GM13977 (cell line): Measurements from ENCODE around the gene GGT6.
"Not testable (repeated sequence)": the region's sequence is repeated elsewhere in the genome, so short reads cannot be mapped to it uniquely, and the experiment has no call there.

ENCODE experiments used
- DNase-seq: peaks from one replicate; pipeline ENCODE4 v3.0.0; 2012; ENCODE audit warnings: low spot score
- in situ Hi-C: fragments of 300-500 bp; cut with MboI; formaldehyde crosslinking; loops from one replicate; pipeline ENCODE4 v1.12.0; 2022; ENCODE audit warnings: low sequenced_read_pairs, low pct_unique_long_range_greater_than_20kb, mixed read lengths, inconsistent platforms; ENCODE audit not compliant: unreplicated experiment
- TF ChIP-seq, protein P1 (sequence below): IDR thresholded peaks from 2 replicates; pipeline ENCODE4 v1.5.1; 2012; ENCODE audit warnings: mild to moderate bottlenecking, control low read depth; ENCODE audit not compliant: insufficient read depth; ENCODE audit errors: extremely low read depth, missing control alignments

GGT6 gene

DNA sequence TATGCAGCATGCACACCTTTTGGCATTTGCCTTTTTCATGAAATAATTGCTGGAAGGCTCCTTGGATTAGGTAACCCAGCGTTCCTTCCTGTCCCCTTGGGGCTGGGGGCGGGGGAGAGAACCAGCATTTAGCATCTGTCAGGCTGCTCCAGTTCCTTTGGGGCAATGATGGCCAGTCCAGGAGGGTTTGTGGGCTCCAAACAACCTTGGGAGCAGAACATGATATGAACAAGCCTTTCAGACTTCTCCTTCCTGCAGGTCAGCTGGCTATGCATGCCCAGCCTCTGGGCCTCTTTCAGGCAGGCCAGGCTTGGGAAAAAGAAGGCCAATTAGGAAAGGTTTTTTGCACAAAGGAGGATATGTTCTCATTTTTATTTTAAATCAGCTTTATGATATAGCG lies 22.8 kb upstream of the GGT6 start:
- DNase-seq: no peak
- in situ Hi-C loops: no loop called here
- TF ChIP-seq, protein P1, sequence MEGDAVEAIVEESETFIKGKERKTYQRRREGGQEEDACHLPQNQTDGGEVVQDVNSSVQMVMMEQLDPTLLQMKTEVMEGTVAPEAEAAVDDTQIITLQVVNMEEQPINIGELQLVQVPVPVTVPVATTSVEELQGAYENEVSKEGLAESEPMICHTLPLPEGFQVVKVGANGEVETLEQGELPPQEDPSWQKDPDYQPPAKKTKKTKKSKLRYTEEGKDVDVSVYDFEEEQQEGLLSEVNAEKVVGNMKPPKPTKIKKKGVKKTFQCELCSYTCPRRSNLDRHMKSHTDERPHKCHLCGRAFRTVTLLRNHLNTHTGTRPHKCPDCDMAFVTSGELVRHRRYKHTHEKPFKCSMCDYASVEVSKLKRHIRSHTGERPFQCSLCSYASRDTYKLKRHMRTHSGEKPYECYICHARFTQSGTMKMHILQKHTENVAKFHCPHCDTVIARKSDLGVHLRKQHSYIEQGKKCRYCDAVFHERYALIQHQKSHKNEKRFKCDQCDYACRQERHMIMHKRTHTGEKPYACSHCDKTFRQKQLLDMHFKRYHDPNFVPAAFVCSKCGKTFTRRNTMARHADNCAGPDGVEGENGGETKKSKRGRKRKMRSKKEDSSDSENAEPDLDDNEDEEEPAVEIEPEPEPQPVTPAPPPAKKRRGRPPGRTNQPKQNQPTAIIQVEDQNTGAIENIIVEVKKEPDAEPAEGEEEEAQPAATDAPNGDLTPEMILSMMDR: no peak

DNA sequence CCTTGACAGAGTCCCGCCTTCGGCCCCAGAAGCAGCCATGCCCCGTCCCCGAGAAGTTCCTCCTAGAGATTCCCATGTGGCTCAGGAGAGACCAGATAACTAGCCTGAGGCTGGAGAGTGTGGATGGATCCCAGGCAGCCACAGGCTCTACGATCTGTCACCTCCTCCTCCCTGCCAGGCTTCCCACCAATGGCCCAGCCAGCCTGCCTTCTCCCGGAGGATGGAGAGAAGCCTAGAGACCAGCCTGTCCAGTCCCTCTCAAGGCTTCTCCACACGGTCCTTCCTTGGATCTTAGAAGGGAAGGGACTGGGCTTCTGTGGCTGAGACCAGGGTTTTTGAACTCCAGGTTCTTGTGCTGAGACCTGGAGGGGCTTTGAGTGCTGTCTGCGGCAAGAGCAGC lies 22.3 kb upstream of the GGT6 start:
- no peak for DNase-seq
- in situ Hi-C loops: no loop called here
- TF ChIP-seq, protein P1: no peak

DNA sequence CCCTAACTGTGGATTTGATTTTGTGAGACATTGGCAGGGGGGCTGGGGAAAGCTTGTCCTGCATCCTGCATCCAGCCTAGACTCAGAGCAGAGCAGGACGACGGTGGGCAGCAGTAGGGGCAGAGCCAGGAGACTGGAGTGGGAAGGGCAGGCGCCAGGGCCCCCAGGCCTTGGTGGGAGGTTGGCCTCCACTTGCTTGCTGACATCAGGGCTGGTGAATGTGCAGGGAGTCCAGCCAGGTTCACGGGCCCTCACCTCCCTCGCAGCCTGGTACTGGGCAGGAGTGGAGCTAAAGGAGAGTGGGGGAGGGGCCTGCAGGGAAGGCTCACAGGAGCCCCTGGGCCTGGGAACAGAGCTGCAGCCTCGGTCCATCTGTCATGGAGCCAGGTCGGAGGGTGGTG lies 21.7 kb upstream of the GGT6 start:
- TF ChIP-seq, protein P1: no peak

DNA sequence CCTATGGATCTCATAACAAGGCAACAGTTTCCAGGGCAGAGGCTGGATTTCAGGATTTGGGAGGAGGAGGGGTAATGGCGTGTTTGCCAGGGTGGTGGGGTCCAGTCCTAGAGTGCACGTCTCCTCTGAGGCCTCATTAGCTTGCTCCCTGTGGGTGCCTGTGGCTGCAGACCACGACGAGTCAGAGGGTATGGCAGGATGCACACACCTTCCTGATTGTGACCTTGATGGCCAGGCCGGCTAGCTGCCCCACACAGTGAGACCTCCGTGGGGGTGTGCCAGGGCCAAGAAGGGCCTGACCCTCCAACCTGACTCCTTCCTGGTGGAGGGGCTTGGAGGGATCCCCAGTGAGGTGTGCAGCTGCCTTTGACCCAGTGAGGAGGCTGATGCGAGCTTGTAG lies 19.9 kb upstream of the GGT6 start:
- DNase-seq: no peak
- TF ChIP-seq, protein P1: no peak
- in situ Hi-C loops: no loop called here

More for the DNA sequence above, 21.7 kb upstream of the GGT6 start:
- in situ Hi-C loops: no loop called here
- no peak for DNase-seq

DNA sequence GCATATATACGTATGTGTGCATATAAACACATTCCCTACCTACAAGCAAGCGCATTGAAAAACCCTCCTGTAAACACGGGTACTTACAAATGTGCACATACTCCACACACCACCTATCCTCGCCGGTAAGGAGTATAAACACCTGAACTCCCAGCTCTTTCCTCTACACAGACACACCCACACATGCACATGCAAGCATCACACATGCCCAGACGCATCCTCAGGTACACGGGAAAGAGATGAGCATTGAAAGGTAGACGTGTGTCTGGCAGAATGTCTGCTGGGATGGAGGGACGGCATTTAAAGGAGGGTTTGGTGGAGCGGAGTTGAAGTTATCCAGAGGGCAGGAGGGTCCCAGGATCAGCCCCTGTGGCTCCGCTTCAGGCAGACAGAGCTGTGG lies 19.3 kb upstream of the GGT6 start:
- DNase-seq: no peak
- in situ Hi-C loops: loop anchor here (10.0 kb wide), 1 partner anchor 45 kb away; no protein-coding TSS in a partner anchor

DNA sequence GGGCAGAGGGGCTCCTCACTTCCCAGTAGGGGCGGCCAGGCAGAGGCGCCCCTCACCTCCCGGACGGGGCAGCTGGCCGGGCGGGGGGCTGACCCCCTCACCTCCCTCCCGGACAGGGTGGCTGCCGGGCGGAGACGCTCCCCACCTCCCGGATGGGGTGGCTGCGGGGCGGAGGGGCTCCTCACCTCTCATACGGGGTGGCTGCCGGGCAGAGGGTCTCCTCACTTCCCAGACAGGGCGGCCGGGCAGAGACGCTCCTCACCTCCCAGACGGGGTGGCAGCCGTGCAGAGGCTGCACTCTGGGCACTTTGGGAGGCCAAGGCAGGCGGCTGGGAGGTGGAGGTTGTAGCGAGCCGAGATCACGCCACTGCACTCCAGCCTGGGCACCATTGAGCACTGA lies 18.0 kb upstream of the GGT6 start:
- DNase-seq: not testable (repeated sequence)

More for the DNA sequence above, 19.3 kb upstream of the GGT6 start:
- TF ChIP-seq, protein P1: no peak

DNA sequence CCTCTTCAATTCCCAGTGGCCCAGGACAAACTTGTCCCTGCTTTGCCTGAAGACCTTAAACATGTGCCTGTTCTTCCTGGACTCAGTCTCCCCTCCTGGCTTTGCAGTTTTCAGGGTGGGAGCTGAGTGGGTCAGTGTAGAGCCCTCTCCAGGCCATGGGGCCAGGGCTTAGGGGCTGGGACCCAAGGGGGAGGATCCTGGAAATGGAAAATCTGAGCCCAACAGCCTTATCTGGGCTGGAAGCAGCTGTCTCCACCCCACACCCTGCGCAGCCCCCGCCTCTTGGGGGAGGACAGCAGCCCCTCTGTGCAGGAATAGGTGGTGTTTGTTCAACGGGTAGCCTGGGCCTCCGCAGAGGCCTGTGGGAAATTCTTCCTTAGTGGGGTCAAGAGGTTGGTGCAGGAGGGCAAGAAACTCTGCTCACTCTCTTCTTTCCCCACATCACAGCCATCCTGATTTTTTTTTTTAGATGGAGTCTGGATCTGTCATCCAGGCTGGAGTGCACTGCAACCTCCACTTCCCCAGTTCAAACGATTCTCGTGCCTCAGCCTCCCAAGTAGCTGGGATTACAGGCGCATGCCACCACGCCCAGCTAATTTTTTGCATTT lies 17.1 kb upstream of the GGT6 start:
- DNase-seq: no peak
- in situ Hi-C loops: loop anchor here (10.0 kb wide), 1 partner anchor 47 kb away; no protein-coding TSS in a partner anchor
- TF ChIP-seq, protein P1: no peak

More for the DNA sequence above, 18.0 kb upstream of the GGT6 start:
- in situ Hi-C loops: loop anchor here (10.0 kb wide), 1 partner anchor 46 kb away; no protein-coding TSS in a partner anchor
